Esophagus muscularis mucosa (tissue), 4 donors: Measurements from ENCODE around the gene TTYH3. TPM values are rescaled to one million over a fixed set of nuclear protein-coding genes. Genes with fewer than 3 reads are reported as not detected.

ENCODE experiments used
- DNase-seq: peaks from one replicate; pipeline ENCODE4 v3.0.0-alpha.2; 2017; ENCODE audit errors: extremely low spot score
- H3K27ac ChIP-seq, 4 donors: fragments of 200-600 bp; sonication (generic); replicated peaks in 1 of 4; 1 replicate in 3 of 4; 2 replicates in 1 of 4; pipeline ENCODE4 v1.5.1; 2016 to 2019; ENCODE audit warnings: mild to moderate bottlenecking in 1 of 4
- H3K27me3 ChIP-seq, 4 donors: fragments of 200-600 bp; sonication (generic); one replicate each; pipeline versions ENCODE4 v1.5.1 to v1.6.0; 2016 to 2019
- H3K36me3 ChIP-seq, 4 donors: fragments of 200-600 bp; sonication (generic); one replicate each; pipeline ENCODE4 v1.5.1; 2016 to 2019
- H3K4me1 ChIP-seq, 4 donors: fragments of 200-600 bp; sonication (generic); one replicate each; pipeline ENCODE4 v1.5.1; 2016 to 2019
- H3K4me3 ChIP-seq, 4 donors: fragments of 200-600 bp; sonication (generic); 1 replicate in 2 of 4; 2 replicates in 2 of 4; pipeline ENCODE4 v1.5.1; 2016 to 2019; ENCODE audit warnings: mild to moderate bottlenecking in 4 of 4, moderate library complexity in 1 of 4
- H3K9me3 ChIP-seq, 4 donors: fragments of 200-600 bp; sonication (generic); 1 replicate in 3 of 4; 2 replicates in 1 of 4; pipeline ENCODE4 v1.5.1; 2016 to 2019
- CTCF ChIP-seq, 3 experiments: fragments of 200-600 bp in 2 of 3; fragments of 450-650 bp in 1 of 3; sonication (generic) in 2 of 3; IDR thresholded peaks; one replicate each; pipeline ENCODE4 v1.5.1; 2017 to 2019; ENCODE audit warnings: antibody characterized with exemption in 3 of 3, mild to moderate bottlenecking in 2 of 3, moderate library complexity in 1 of 3
- EP300 ChIP-seq: sonication (generic); formaldehyde crosslinking; IDR thresholded peaks from one replicate; pipeline ENCODE4 v1.6.1; 2017; ENCODE audit warnings: antibody characterized with exemption
- POLR2A ChIP-seq: fragments of 450-650 bp; IDR thresholded peaks from one replicate; pipeline ENCODE4 v1.6.1; 2017; ENCODE audit warnings: antibody characterized with exemption, moderate library complexity, mild to moderate bottlenecking, low read depth
- POLR2AphosphoS5 ChIP-seq, 2 donors: sonication (generic); formaldehyde crosslinking; IDR thresholded peaks; one replicate each; pipeline ENCODE4 v1.6.1; 2017; ENCODE audit warnings: antibody characterized with exemption in 2 of 2
- WGBS: methylation state at CpG from one replicate; pipeline ENCODE4 v1.1.5; 2018; 5-methylcytosine and 5-hydroxymethylcytosine counted together
- intact Hi-C: fragments of 100-400 bp; cut with DNase I; formaldehyde crosslinking; loops from one replicate; pipeline ENCODE4 v1.15.1; 2023
- total RNA-seq, 4 donors: library from RNA; depleted of rRNA; stranded (reverse); fragments of >200 nt; gene quantifications; one replicate each; pipeline versions ENCODE4 v1.1.0 to v1.2.1, GENCODE V29; 2016

Gene TTYH3
- total RNA-seq, 4 donors from 2014 or later = 17.4 to 25.7 (median 20.2) TPM

GRCh38 chr7:2711895-2712675, 80.3 kb downstream of the TTYH3 start:
- DNase-seq = no peak
- H3K27me3 ChIP-seq = no peaks in the 10 kb centered on the region
- peaks cover 24 to 33% (median 30%) of the 10 kb centered on the region in 4 donors for H3K4me1 ChIP-seq
- WGBS = 90% methylated on average over 16 of the region's 25 CpGs
- intact Hi-C loops = no loop called here
- no peak overlapping the region for H3K4me3 ChIP-seq
- H3K27ac ChIP-seq = no peak overlapping the region
- H3K36me3 ChIP-seq = no peaks in the 10 kb centered on the region
- H3K9me3 ChIP-seq = no peaks in the 10 kb centered on the region
- TF ChIP-seq CTCF (IDR thresholded peaks at IDR 0.05) (no peak), EP300 (no peak), POLR2A (no peak), POLR2AphosphoS5 (IDR thresholded peaks at IDR 0.05) (no peak)

- Histone ChIP-seq H3K4me1 (peaks cover 35 to 44% (median 40%) of the 10 kb centered on the region in 4 donors), H3K9me3 (no peaks in the 10 kb centered on the region), H3K36me3 (peaks cover 0 to 2% (median 0%) of the 10 kb centered on the region in 4 donors), H3K27me3 (no peaks in the 10 kb centered on the region), H3K27ac (no peak overlapping the region), H3K4me3 (no peak overlapping the region)
- 71% methylated on average over 12 of the region's 13 CpGs for WGBS
- DNase-seq = no peak
- TF ChIP-seq EP300 = no peak
- TF ChIP-seq POLR2A = no peak
- TF ChIP-seq POLR2AphosphoS5 (IDR thresholded peaks at IDR 0.05) = peak in 1 of 2 donors; percentile 5
- no peak for TF ChIP-seq CTCF (IDR thresholded peaks at IDR 0.05)
- intact Hi-C loops = no loop called here
Observed at GRCh38 chr7:2713370-2713769, 81.6 kb downstream of the TTYH3 start.

GRCh38 chr7:2713978-2714377, 82.2 kb downstream of the TTYH3 start:
- peaks cover 35 to 44% (median 40%) of the 10 kb centered on the region in 4 donors for H3K4me1 ChIP-seq

More at GRCh38 chr7:2713978-2714377, 82.2 kb downstream of the TTYH3 start:
- Histone ChIP-seq H3K9me3 (no peaks in the 10 kb centered on the region), H3K4me3 (no peak overlapping the region), H3K27me3 (no peaks in the 10 kb centered on the region), H3K36me3 (peaks cover 0 to 8% (median 0%) of the 10 kb centered on the region in 4 donors), H3K27ac (no peak overlapping the region)
- TF ChIP-seq POLR2AphosphoS5 (IDR thresholded peaks at IDR 0.05) (no peak), EP300 (no peak), POLR2A (no peak), CTCF (IDR thresholded peaks at IDR 0.05) (no peak)
- intact Hi-C loops = no loop called here
- 84% methylated on average over 12 of the region's 12 CpGs for WGBS
- no peak for DNase-seq

Other genes with a start within 250 kb of the TTYH3 start
- gene CHST12, start 228.4 kb upstream of the TTYH3 start, total RNA-seq = 10 to 100 TPM in 2 of 4 donors, 1 to 10 TPM in 2; 6.6 to 24.0 (median 14.8) TPM
- gene GRIFIN, start 155.6 kb upstream of the TTYH3 start, total RNA-seq = not detected
- gene LFNG, start 112.2 kb upstream of the TTYH3 start, total RNA-seq = 10 to 100 TPM in 1 of 4 donors, 1 to 10 TPM in 3; 6.1 to 10.7 (median 8.3) TPM
- 10 to 100 TPM; 22.0 to 43.8 (median 32.7) TPM for gene BRAT1, start 76.5 kb upstream of the TTYH3 start, total RNA-seq
- gene IQCE, start 73.0 kb upstream of the TTYH3 start, total RNA-seq = 10 to 100 TPM; 13.0 to 22.4 (median 18.0) TPM
- gene AMZ1, start 56.2 kb downstream of the TTYH3 start, total RNA-seq = 1 to 10 TPM in 1 of 4 donors, under 1 TPM in 3; under 0.01 to 1.2 (median 0.53) TPM
- 10 to 100 TPM; 25.3 to 61.8 (median 38.9) TPM for gene GNA12, start 212.3 kb downstream of the TTYH3 start, total RNA-seq